Skin of body (tissue), 2 donors: ENCODE results near the gene AKT1S1. TPM values are rescaled to one million over a fixed set of nuclear protein-coding genes. Genes with fewer than 3 reads are reported as not detected.

Experiments used
- DNase-seq: peaks from one replicate; lab custom pipeline; 2025; lab: John Stamatoyannopoulos, UW
- total RNA-seq: library from RNA; depleted of rRNA; stranded (reverse); fragments of >200 nt; gene quantifications from one replicate; pipeline ENCODE4 v1.2.3, GENCODE V29; 2014

Gene AKT1S1
- total RNA-seq, 1 donor from 2014 or later, result 4.3 TPM

GRCh38 chr19:49907745-49908446 lies 30.7 kb upstream of the AKT1S1 start:
- DNase-seq, result no peak

DNA sequence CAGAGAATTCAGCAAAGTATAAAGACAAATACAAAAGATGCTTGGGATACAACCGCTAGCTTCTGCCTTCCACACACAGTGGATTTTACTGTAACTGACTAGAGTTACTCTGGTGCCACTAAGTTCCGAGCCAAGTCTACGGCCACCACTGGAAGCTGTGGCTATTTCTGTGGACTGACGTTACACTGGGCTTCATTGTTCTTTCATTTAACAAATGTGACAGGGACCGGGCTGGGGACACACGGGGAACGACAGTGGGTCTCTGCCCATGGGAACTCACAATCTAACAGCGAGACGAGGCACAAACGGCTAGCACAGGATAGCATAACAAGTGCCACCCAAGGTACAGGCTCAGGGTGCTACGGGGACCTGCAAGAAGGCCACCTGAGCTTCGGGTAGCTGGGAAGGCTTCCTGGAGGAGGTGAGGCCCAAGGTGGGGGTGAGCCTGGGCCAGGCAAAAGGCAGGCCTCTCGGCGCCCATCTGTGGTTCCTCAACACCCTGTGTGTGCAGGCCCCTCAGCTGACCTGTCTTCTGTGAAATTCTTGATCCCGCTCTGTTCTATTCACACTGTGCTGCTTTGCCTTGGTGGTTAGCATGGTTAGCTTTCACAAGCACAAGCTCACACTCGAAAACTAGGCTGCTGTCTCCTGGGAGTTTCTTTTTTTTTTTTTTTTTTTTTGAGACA lies 29.9 kb upstream of the AKT1S1 start:
- DNase-seq, result no peak

DNA sequence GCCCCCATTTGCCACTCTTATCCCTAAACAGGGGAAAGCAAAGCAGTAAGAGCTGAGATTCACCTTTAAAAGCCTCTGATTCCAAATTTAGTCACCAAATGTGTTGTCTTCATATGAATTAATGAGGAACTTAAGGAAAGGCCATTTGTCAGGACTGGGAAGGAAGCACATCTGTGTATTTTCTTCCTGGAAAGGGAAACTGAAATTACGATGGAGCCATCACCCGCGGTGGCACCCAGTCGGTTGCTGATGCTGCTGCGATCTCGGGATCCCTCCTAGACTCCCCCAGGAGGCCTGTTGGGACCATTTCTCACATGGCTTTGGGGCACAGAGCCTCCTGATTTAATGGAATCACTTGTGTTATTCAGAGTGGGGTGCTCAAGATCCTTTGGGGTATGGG lies 27.0 kb upstream of the AKT1S1 start:
- no peak for DNase-seq

DNA sequence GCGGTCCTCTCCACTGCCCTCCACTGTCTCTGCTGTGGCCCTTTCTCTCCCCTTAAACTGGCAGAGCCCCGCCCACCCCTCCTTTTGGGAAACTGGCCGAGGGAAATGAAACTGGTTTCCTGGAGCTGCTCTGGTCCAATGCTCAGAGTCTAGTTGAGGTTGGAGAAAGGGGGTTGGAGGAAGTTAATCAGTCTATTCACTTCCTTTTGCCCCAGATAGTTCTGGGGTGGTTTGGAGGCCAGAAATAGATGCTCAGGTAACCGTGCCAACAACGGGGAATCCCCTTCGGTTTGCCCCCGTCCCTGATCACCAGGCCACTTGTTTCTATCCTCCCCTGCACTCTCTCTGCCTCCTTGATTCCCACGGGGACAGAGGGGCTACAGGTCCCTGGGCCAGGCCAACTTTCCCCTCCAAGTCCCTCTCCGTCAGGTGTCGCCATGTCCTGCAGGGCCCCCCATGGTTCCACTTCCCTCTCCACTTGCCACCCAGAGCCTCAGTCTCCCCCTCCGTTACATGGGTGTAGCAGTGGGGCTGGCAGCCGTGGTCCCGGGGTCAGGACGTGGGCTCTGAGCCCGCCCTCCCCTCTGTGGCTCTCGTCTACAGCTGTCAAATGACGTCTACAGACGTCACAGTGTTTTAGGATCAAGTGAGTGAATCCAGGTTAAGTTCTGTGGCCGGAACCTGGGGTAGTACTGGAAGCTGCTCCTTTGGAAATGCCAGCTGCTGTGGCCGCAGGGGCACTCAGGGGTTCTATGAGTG lies 19.9 kb upstream of the AKT1S1 start, which contains the start of gene IL4I1:
Gene IL4I1, minus strand, starts transcription at position 25 of the 759 bp plus-strand sequence. CDS start 727 bp downstream, outside the sequence.
- no peak for DNase-seq

DNA sequence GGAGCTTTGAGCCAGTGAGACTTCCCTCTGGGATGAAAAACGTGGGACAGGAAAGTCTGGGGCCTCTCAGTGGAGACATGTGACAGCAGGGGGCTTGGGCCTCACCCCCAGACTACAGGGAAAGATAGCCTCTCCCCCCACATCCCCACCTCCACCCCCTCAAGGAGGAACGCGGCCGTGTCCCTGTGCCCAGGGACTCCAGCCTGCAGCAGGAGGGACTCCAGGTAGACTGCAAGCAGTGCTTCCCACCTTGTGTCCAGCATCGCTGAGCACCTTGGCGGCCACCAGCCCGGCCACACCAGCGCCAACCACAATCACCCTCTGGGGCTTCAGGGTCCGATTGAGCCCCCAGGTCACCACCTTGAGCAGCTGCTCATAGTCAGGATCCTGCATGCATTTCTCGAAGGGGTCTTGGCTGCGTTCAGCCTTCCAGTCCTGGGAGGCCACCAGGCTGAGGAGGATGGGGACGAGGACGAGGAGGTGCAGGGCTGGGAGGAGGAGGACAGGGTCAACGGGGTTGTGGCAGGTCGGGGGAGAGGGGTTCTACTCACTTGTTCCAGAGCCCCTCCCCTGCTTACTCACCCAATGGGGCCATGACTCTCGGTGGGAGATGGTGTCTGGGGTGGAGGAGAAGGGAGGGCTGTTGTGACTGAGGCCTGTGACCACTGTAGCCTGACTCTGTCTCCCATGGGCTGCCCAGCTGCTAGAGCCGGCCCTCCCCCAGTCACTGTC lies 18.6 kb upstream of the AKT1S1 start:
- DNase-seq, result no peak

- no peak for DNase-seq
Measured at GRCh38 chr19:49894879-49895565, 17.9 kb upstream of the AKT1S1 start.

DNA sequence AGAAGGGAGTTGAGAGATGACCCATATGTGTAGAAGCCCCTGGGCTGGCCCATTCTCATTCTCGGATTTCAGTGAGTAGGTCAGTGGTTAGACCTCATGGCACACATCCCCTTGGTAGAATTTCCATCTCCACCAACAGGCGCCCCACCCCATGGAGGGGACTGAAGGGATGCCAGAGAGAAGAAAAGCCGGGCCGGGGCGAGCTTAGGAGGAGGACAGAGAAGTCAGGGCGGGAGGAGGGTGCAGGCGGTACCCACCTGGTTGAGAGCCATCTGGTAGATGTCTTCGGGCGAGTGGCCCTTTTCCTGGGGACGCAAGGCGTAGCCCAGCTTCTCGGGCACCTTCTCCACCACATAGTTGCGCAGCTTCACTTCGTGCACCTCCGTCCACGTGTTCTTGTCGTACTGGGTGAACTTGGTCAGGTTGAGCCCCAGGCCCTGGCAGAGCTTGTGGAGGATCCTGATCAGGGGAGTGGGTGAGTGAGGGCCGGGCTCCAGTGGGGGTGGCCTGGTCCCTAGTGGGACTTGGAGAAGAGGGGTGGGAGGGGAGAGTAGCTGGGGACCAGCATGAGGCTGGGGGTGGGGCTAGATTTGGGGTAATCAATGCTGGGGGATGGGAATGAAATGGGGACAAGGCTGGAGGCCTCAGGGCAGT lies 17.0 kb upstream of the AKT1S1 start:
- no peak for DNase-seq

DNA sequence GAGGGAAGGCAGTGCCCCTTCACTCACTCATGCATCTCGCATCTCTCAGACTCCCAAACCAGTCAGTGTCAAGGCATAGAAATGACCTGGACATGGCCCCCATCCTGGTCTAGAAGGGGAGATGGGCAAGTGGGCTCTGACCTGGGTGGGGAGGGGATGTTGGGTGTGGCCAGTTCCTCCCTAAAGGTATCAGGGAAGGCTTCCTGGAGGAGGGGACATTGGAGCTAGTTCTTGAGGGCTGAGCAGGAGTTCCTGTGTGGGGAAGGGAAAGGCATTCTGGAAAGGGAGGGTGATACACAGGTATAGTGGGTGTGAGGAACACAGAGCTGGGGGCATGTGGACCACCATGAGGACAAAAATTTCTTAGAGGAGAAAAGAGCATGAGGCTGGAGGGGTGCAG lies 15.6 kb upstream of the AKT1S1 start:
- DNase-seq, result no peak

- DNase-seq, result no peak
Measured at GRCh38 chr19:49891393-49891792, 14.2 kb upstream of the AKT1S1 start.

GRCh38 chr19:49890349-49891311 lies 13.5 kb upstream of the AKT1S1 start:
- no peak for DNase-seq

- peak; percentile 22 for DNase-seq
Measured at GRCh38 chr19:49889687-49890348, 12.7 kb upstream of the AKT1S1 start.

- no peak for DNase-seq
Measured at GRCh38 chr19:49889038-49889686, 12.0 kb upstream of the AKT1S1 start.

DNA sequence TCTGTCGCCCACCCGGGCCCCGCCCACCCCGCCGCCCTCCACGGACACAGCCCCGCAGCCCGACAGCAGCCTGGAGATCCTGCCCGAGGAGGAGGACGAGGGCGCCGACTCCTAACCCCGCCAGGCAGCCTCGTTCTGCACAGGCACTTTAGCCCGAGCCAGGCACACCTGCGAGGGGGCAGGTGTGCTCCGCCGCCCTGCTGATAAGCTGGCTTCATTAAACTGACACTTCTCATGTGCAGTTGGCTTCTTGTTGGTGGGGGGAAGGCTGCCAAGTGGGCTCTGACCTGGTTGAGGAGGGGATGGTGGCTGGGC lies 11.3 kb upstream of the AKT1S1 start:
- no peak for DNase-seq

GRCh38 chr19:49887665-49888509 lies 10.7 kb upstream of the AKT1S1 start:
- DNase-seq, result no peak

DNA sequence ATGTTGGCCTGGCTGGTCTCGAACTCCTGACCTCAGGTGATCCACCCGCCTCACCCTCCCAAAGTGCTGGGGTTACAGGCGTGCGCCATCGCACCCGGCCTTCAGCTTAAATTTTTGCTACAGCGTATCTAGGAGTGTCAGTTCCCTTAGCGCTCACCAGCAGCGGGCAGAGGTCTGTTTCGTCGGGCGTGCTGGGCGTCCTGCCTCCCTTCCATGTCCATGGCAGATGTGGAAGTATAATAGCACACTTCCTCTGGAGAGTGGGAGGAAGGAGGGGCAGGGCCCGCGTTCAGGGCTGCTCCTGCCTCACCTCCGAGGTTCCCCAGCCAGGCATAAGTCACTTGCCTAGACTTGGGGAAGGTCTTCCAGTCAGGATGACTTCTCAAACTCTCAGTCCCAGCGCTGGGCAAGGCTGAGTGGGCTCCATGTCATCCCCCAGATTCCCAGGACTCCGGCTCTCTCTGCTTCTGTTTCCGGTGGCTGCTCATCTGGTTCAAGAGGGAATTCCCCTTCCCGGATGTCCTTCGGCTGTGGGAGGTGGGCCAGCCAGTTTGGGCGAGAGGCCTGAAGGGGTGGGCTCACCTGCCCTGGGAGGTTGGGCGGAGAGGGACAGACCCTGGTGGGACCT lies 10.0 kb upstream of the AKT1S1 start:
- DNase-seq, result no peak

- DNase-seq, result no peak
Measured at GRCh38 chr19:49884760-49885159, 7.6 kb upstream of the AKT1S1 start.

- DNase-seq, result no peak
Measured at GRCh38 chr19:49884109-49884508, 7.0 kb upstream of the AKT1S1 start.
